ENCODE results near the gene OSGEP. TPM values are rescaled to one million over a fixed set of nuclear protein-coding genes. Genes with fewer than 3 reads are reported as not detected.

OSGEP gene
- total and polyA plus RNA-seq, 2 of the 13 experiments (the other 11 are each of a cell fraction or from before 2014, with no cell fraction given) = 39.7 to 41.1 TPM

- TF ChIP-seq NONO (IDR thresholded peaks at IDR 0.05) = no peak
- peak; percentile 70 for TF ChIP-seq NONO (CRISPR knock-in tag; conservative IDR thresholded peaks at IDR 0.05)
- no peak for TF ChIP-seq FOXC1 (CRISPR knock-in tag; IDR thresholded peaks at IDR 0.05; ENCODE audit: borderline replicate concordance)
- TF ChIP-seq SPEN (CRISPR knock-in tag; IDR thresholded peaks at IDR 0.05; ENCODE audit: low read depth) = peak; percentile 48
- peak; percentile 94 for TF ChIP-seq ZMYM3 (CRISPR knock-in tag; IDR thresholded peaks at IDR 0.05)
- no peak for TF ChIP-seq MZF1 (CRISPR knock-in tag; IDR thresholded peaks at IDR 0.05; ENCODE audit: borderline replicate concordance)
- TF ChIP-seq ZFX (CRISPR knock-in tag; IDR thresholded peaks at IDR 0.05; ENCODE audit: low read depth) = peak; percentile 79
- TF ChIP-seq HOXA3 (CRISPR knock-in tag; IDR thresholded peaks at IDR 0.05) = peak; percentile 34; the same call in 1 of the 2 replicates
- TF ChIP-seq ZNF607 (CRISPR knock-in tag; IDR thresholded peaks at IDR 0.05; ENCODE audit: borderline replicate concordance) = peak; percentile 58; the same call in 1 of the 2 replicates
- TF ChIP-seq, protein P1, sequence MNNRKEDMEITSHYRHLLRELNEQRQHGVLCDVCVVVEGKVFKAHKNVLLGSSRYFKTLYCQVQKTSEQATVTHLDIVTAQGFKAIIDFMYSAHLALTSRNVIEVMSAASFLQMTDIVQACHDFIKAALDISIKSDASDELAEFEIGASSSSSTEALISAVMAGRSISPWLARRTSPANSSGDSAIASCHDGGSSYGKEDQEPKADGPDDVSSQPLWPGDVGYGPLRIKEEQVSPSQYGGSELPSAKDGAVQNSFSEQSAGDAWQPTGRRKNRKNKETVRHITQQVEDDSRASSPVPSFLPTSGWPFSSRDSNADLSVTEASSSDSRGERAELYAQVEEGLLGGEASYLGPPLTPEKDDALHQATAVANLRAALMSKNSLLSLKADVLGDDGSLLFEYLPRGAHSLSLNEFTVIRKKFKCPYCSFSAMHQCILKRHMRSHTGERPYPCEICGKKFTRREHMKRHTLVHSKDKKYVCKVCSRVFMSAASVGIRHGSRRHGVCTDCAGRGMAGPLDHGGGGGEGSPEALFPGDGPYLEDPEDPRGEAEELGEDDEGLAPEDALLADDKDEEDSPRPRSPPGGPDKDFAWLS (CRISPR knock-in tag; IDR thresholded peaks at IDR 0.05; ENCODE audit: borderline replicate concordance) = no peak
- no peak for TF ChIP-seq RBM22 (optimal IDR thresholded peaks at IDR 0.05; ENCODE audit: low read length)
- peak; percentile 87 for TF ChIP-seq ZNF691 (CRISPR knock-in tag; IDR thresholded peaks at IDR 0.05; ENCODE audit: borderline replicate concordance, low read depth)
- TF ChIP-seq ZBTB8A (CRISPR knock-in tag; IDR thresholded peaks at IDR 0.05; ENCODE audit: borderline replicate concordance, low read depth) = 0 out of 2 replicates have a peak, but pooled peaks have one; percentile 25
- TF ChIP-seq ZNF574 (CRISPR knock-in tag; IDR thresholded peaks at IDR 0.05) = peak; percentile 58; the same call in 1 of the 2 replicates
- TF ChIP-seq E2F2 (CRISPR knock-in tag; IDR thresholded peaks at IDR 0.05; ENCODE audit: borderline replicate concordance) = no peak
- TF ChIP-seq, protein P2, sequence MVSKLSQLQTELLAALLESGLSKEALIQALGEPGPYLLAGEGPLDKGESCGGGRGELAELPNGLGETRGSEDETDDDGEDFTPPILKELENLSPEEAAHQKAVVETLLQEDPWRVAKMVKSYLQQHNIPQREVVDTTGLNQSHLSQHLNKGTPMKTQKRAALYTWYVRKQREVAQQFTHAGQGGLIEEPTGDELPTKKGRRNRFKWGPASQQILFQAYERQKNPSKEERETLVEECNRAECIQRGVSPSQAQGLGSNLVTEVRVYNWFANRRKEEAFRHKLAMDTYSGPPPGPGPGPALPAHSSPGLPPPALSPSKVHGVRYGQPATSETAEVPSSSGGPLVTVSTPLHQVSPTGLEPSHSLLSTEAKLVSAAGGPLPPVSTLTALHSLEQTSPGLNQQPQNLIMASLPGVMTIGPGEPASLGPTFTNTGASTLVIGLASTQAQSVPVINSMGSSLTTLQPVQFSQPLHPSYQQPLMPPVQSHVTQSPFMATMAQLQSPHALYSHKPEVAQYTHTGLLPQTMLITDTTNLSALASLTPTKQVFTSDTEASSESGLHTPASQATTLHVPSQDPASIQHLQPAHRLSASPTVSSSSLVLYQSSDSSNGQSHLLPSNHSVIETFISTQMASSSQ (IDR thresholded peaks at IDR 0.05; ENCODE audit: low read depth) = no peak
- TF ChIP-seq, protein P2 (CRISPR knock-in tag; IDR thresholded peaks at IDR 0.05; ENCODE audit: borderline replicate concordance) = peak; percentile 23; the same call in 1 of the 2 replicates
Observed at GRCh38 chr14:20429801-20430669, 24.6 kb downstream of the OSGEP start (continued).
